Activated CD4-positive, alpha-beta T cell treated with anti-CD3 and anti-CD28 coated beads, Interleukin-2, amount 10 ng/mL, durations not matched to agents 24 days and 14 days (primary cell): ENCODE results near the gene ARL6IP5. TPM values are rescaled to one million over a fixed set of nuclear protein-coding genes. Genes with fewer than 3 reads are reported as not detected.

Source experiments
- DNase-seq: peaks from one replicate; pipeline ENCODE4 v3.0.0; 2022
- H3K27ac Mint-ChIP-seq: one replicate; pipeline ENCODE4 v1.8.0; 2022; ENCODE audit warnings: mild to moderate bottlenecking, mixed read lengths
- H3K27me3 Mint-ChIP-seq: one replicate; pipeline ENCODE4 v1.8.0; 2022; ENCODE audit warnings: mixed read lengths
- H3K36me3 Mint-ChIP-seq: one replicate; pipeline ENCODE4 v1.8.0; 2022; ENCODE audit warnings: low read depth, mild to moderate bottlenecking, mixed read lengths
- H3K4me1 Mint-ChIP-seq: one replicate; pipeline ENCODE4 v1.8.0; 2021; ENCODE audit warnings: mixed read lengths
- H3K4me3 Mint-ChIP-seq: one replicate; pipeline ENCODE4 v1.8.0; 2022; ENCODE audit warnings: mild to moderate bottlenecking, moderate library complexity, mixed read lengths
- H3K9me3 Mint-ChIP-seq: one replicate; pipeline ENCODE4 v1.8.0; 2021; ENCODE audit warnings: mixed read lengths
- intact Hi-C: fragments of 100-400 bp; cut with micrococcal nuclease; formaldehyde crosslinking; loops from one replicate; pipeline ENCODE4 v1.15.1; 2023
- total RNA-seq: library from RNA; stranded (reverse); gene quantifications from 2 replicates; pipeline ENCODE4 v1.2.3, GENCODE V29; 2022

The ARL6IP5 gene, protein sequence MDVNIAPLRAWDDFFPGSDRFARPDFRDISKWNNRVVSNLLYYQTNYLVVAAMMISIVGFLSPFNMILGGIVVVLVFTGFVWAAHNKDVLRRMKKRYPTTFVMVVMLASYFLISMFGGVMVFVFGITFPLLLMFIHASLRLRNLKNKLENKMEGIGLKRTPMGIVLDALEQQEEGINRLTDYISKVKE
- total RNA-seq = 118 and 122 TPM in 2 replicates

DNA sequence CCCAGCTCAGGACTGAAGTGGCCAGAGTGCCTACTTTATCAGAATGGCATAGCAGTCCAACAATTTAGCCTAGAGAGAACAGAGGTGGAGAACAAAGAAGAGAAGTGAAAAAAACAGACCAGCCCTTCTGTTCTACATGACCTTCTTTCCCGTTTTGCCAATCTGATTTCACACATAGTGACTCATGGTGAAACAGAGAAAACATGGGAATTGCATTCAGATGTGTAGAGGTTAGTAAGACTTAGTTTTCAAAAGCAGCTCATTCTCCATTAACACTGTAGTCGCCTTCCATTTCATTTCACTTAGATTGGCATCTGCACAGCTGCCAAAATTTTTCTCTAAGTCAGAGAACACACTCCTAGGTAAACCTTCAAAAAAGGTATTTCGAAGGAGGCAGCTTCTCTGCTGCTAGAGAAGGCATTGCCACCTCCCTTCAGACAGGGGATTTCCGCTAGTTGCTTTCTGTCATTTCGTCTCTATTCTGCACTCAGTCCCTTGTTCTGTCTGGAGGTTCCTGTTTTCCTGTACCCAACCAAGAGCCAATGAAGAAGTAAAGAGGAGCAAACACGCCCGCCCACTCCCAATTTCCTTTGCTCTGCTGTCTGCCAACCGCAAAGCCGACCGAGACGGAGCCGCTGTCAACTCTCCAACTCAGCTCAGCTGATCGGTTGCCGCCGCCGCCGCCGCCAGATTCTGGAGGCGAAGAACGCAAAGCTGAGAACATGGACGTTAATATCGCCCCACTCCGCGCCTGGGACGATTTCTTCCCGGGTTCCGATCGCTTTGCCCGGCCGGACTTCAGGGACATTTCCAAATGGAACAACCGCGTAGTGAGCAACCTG lies at the start of gene ARL6IP5:
Gene ARL6IP5, plus strand, starts transcription at position 612 of the 842 bp plus-strand sequence. Its CDS starts 111 bp downstream, at position 723.
- peaks cover 45% of the 10 kb centered on the region for H3K4me1 Mint-ChIP-seq
- no peaks in the 10 kb centered on the region for H3K27me3 Mint-ChIP-seq
- peak; percentile 97 for DNase-seq
- intact Hi-C loops = loop anchor here (1.0 to 5.0 kb wide), 8 partner anchors 8 to 1978 kb away; partner anchors contain the start of genes EOGT and TMF1
- peak within 1 kb of the TSS; percentile 96 for H3K4me3 Mint-ChIP-seq
- H3K27ac Mint-ChIP-seq = peak within 1 kb of the TSS; percentile 95
- H3K36me3 Mint-ChIP-seq = peaks cover 26% of the 10 kb centered on the region
- no peaks in the 10 kb centered on the region for H3K9me3 Mint-ChIP-seq

GRCh38 chr3:69044608-69045007 lies 40.1 kb upstream of the ARL6IP5 start:
- H3K36me3 Mint-ChIP-seq = peaks cover 49% of the 10 kb centered on the region
- H3K27ac Mint-ChIP-seq = peak overlapping the region; percentile 65
- no peak overlapping the region for H3K4me3 Mint-ChIP-seq
- H3K27me3 Mint-ChIP-seq = no peaks in the 10 kb centered on the region
- intact Hi-C loops = no loop called here
- no peaks in the 10 kb centered on the region for H3K9me3 Mint-ChIP-seq
- no peak for DNase-seq
- peaks cover 30% of the 10 kb centered on the region for H3K4me1 Mint-ChIP-seq

GRCh38 chr3:69048990-69049389 lies 35.7 kb upstream of the ARL6IP5 start:
- Mint-ChIP-seq H3K27ac (peak overlapping the region; percentile 42), H3K4me1 (peaks cover 41% of the 10 kb centered on the region), H3K9me3 (no peaks in the 10 kb centered on the region), H3K4me3 (peak overlapping the region; percentile 56), H3K27me3 (no peaks in the 10 kb centered on the region), H3K36me3 (peaks cover 35% of the 10 kb centered on the region)
- peak; percentile 52 for DNase-seq
- intact Hi-C loops = no loop called here

- Mint-ChIP-seq H3K4me1 (peaks cover 35% of the 10 kb centered on the region), H3K9me3 (no peaks in the 10 kb centered on the region), H3K27ac (peak within 1 kb of the TSS; percentile 95), H3K27me3 (no peaks in the 10 kb centered on the region), H3K4me3 (peak within 1 kb of the TSS; percentile 95), H3K36me3 (peaks cover 33% of the 10 kb centered on the region)
- intact Hi-C loops = loop anchor here (1.0 to 2.0 kb wide), 5 partner anchors 19 to 43 kb away; partner anchors contain the start of genes ARL6IP5, EOGT and UBA3
- DNase-seq = peak; percentile 99
Observed at GRCh38 chr3:69051756-69052471, 32.8 kb upstream of the ARL6IP5 start, which contains the start of gene TMF1. TSS of gene TMF1 (minus strand) at chr3:69052333. CDS start at chr3:69052086, 247 bp downstream.

GRCh38 chr3:69052472-69052898 lies 32.3 kb upstream of the ARL6IP5 start:
- no peak for DNase-seq
- Mint-ChIP-seq H3K27me3 (no peaks in the 10 kb centered on the region), H3K27ac (peak overlapping the region; percentile 95), H3K36me3 (peaks cover 36% of the 10 kb centered on the region), H3K9me3 (no peaks in the 10 kb centered on the region), H3K4me1 (peaks cover 35% of the 10 kb centered on the region), H3K4me3 (peak overlapping the region; percentile 95)
- intact Hi-C loops = loop anchor here (1.0 to 2.0 kb wide), 3 partner anchors 28 to 42 kb away; partner anchors contain the start of genes ARL6IP5 and UBA3

- DNase-seq = peak; percentile 78
- Mint-ChIP-seq H3K27ac (peak overlapping the region; percentile 89), H3K36me3 (peaks cover 60% of the 10 kb centered on the region), H3K27me3 (no peaks in the 10 kb centered on the region), H3K4me3 (peak overlapping the region; percentile 48), H3K9me3 (peaks cover 11% of the 10 kb centered on the region), H3K4me1 (peaks cover 34% of the 10 kb centered on the region)
- intact Hi-C loops = no loop called here
Observed at GRCh38 chr3:69058180-69058946, 26.4 kb upstream of the ARL6IP5 start.

DNA sequence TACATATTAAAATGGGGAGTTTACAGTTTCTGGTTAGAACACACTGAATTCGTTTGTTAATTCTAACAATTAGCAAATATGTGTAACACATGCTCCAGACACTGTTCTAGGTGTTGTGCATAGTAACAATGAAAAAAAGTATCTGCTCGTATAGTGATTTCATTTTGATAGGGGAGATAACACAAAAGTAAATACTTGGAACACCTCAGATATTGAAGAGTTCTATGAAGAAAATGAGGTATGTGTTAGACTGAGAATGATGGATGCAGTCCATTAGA lies 25.9 kb upstream of the ARL6IP5 start:
- Mint-ChIP-seq H3K27ac (peak overlapping the region; percentile 89), H3K36me3 (peaks cover 62% of the 10 kb centered on the region)
- intact Hi-C loops = no loop called here

DNA sequence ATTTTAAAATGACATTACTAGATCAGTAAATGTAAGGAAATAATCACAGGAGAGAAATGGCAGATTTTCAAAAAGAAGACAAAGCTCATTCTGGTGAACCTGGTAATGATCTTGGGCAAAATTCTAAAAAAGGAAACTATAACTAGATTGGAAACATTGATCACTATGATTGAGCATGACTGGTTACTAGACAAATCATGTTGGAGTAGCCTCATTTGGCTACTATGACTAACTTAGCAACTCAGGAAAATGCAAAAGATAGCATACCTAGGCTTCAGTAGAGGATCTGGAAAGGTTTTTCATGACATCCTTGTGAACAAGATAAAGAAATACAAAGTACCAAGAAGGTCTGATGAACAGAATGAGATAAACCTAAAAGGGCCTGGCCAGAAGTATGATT lies 25.0 kb upstream of the ARL6IP5 start:
- H3K36me3 Mint-ChIP-seq = peaks cover 66% of the 10 kb centered on the region
- peaks cover 42% of the 10 kb centered on the region for H3K4me1 Mint-ChIP-seq
- DNase-seq = no peak

More for the DNA sequence above, 25.9 kb upstream of the ARL6IP5 start:
- no peak for DNase-seq
- peaks cover 11% of the 10 kb centered on the region for H3K9me3 Mint-ChIP-seq
- H3K4me1 Mint-ChIP-seq = peaks cover 37% of the 10 kb centered on the region
- peak overlapping the region; percentile 48 for H3K4me3 Mint-ChIP-seq
- H3K27me3 Mint-ChIP-seq = no peaks in the 10 kb centered on the region

GRCh38 chr3:69063636-69064035 lies 21.1 kb upstream of the ARL6IP5 start:
- intact Hi-C loops = loop anchor here (2.0 kb wide), 1 partner anchor 15 kb away; no protein-coding TSS in a partner anchor
- H3K36me3 Mint-ChIP-seq = peaks cover 55% of the 10 kb centered on the region
- no peak for DNase-seq
- H3K27ac Mint-ChIP-seq = peak overlapping the region; percentile 45
- peak overlapping the region; percentile 39 for H3K4me3 Mint-ChIP-seq
- peaks cover 49% of the 10 kb centered on the region for H3K4me1 Mint-ChIP-seq
- H3K27me3 Mint-ChIP-seq = no peaks in the 10 kb centered on the region
- H3K9me3 Mint-ChIP-seq = peaks cover 11% of the 10 kb centered on the region

More for the DNA sequence above, 25.0 kb upstream of the ARL6IP5 start:
- intact Hi-C loops = no loop called here
- Mint-ChIP-seq H3K4me3 (peak overlapping the region; percentile 48), H3K9me3 (peaks cover 11% of the 10 kb centered on the region), H3K27ac (peak overlapping the region; percentile 89), H3K27me3 (no peaks in the 10 kb centered on the region)

DNA sequence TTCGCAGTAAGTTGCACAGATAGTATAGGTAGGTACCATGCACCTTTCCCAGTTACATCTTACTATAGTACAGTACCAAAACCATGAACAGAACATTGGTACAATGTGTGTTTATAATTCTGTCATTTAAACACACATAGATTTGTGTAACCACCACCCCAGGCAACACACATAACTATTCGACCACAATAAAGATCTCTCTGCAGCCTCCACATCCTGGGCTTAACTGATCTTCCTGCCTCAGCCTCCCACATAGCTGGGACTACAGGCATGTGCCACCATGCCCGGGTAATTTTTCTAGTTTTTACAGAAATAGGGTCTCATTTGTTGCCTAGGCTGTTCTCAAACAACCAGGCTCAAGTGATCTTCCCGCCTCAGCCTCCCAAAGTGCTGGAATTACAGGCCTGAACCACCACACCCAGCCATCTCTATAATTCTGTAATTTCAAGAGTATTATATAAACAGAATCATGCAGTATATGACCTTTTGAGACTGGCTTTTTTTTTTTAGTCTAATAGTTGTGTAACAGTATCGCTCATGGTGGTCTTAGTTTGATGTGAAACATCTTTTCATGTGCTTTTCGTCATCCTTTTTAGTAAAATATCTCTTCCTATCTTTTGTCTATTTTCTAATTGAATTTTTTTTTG lies 19.3 kb upstream of the ARL6IP5 start:
- peaks cover 3% of the 10 kb centered on the region for H3K9me3 Mint-ChIP-seq
- peaks cover 38% of the 10 kb centered on the region for H3K4me1 Mint-ChIP-seq
- H3K36me3 Mint-ChIP-seq = peaks cover 41% of the 10 kb centered on the region
- intact Hi-C loops = loop anchor here (2.0 kb wide), 1 partner anchor 13 kb away; no protein-coding TSS in a partner anchor
- peak overlapping the region; percentile 64 for H3K4me3 Mint-ChIP-seq
- peak overlapping the region; percentile 74 for H3K27ac Mint-ChIP-seq
- DNase-seq = peak; percentile 76
- H3K27me3 Mint-ChIP-seq = no peaks in the 10 kb centered on the region

DNA sequence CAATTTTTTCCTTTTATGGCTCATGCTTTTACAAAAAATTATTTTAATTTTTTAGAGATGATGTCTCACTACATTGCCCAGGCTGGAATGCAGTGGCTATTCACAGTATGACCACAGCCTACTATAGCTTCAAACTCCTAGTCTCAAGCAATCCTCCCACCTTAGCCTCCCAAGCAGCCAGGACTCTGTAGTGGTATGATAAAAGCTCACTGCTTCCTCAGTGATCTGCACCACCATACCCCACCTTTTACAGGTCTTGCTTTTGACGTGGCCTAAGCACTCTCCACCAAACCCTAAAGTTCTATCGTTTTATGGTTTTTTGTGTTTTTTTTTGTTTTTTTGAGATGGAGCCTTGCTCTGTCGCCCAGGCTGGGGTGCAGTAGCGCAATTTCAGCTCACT lies 18.6 kb upstream of the ARL6IP5 start:
- no peak for DNase-seq
- peaks cover 3% of the 10 kb centered on the region for H3K9me3 Mint-ChIP-seq
- peaks cover 38% of the 10 kb centered on the region for H3K4me1 Mint-ChIP-seq
- peak overlapping the region; percentile 74 for H3K27ac Mint-ChIP-seq
- H3K27me3 Mint-ChIP-seq = no peaks in the 10 kb centered on the region
- intact Hi-C loops = no loop called here
- peaks cover 41% of the 10 kb centered on the region for H3K36me3 Mint-ChIP-seq
- peak overlapping the region; percentile 64 for H3K4me3 Mint-ChIP-seq

DNA sequence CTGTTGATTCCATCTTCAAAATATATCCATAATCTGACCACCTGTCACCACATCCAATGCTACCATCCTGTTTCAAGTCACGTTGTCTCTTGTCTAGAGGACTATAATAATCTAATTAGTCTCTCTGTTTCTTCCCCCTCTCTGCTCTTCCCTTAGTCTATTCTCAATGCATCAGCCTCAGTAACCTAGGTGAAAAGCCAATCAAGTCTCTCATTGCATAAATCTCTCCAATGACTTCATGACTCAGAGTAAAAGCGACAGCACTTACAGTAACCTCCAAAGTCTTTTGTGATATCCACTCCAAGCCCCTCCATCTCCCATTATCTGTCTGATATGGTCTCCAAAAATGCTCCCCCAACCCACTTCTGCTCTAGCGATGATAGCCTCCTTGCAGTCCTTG lies 11.8 kb upstream of the ARL6IP5 start:
- DNase-seq = no peak
- Mint-ChIP-seq H3K36me3 (peaks cover 47% of the 10 kb centered on the region), H3K27me3 (no peaks in the 10 kb centered on the region), H3K27ac (no peak overlapping the region), H3K4me1 (peaks cover 34% of the 10 kb centered on the region), H3K4me3 (no peak overlapping the region), H3K9me3 (no peaks in the 10 kb centered on the region)
- intact Hi-C loops = no loop called here
